ENCODE measurements around the gene ITCH.

DNA sequence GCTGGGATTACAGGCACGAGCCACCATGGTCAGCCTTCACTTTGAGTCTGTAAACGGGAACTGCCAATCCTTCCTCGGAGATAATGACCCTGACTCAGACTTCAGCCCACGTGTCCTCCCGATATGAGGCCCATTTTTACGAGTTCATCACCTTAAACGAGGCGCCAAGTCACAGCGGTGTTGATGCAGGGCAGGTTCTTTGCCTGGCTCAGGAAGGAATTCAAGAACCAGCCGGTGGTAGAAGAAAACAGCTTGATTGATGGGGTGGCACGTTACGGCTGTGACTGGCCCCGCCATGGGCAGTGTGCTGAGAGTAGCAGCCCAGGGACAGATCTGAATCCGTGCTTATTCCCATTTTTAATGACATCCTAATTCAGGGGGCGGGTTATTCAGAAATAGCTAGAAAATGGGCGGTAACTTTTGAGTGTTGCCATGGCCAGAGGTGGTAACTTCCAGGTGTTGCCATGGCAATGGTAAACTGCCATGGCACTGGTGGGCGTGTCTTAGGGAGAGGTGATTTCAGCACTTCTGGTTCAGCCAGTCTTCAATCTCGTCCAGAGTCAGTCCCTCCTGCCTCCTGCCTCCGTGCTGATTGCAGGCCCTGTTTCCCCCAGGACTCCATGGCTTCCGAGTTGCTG lies 186.3 kb downstream of the ITCH start:
- TF ChIP-seq CTCF (IDR thresholded peaks at IDR 0.05) (no peak), POLR2A (IDR thresholded peaks at IDR 0.05) (no peak)
